Astrocyte of the spinal cord (primary cell): Measurements from ENCODE around the gene MAPKAP1.

Experiments used
- DNase-seq: peaks from one replicate; pipeline ENCODE4 v3.0.0; 2011; ENCODE audit warnings: low read depth, low spot score
- H3K4me3 ChIP-seq: 2 replicates; pipeline ENCODE4 v1.5.1; 2011; ENCODE audit warnings: low read depth, mild to moderate bottlenecking, low read length, moderate library complexity
- in situ Hi-C: cut with HindIII; loops from 2 replicates; pipeline ENCODE4 v1.10.0; 2017; ENCODE audit warnings: low sequenced_read_pairs
- TF ChIP-seq, protein P1 (sequence below): IDR thresholded peaks from 2 replicates; pipeline ENCODE4 v1.5.1; 2012; ENCODE audit warnings: low read depth, mild to moderate bottlenecking, low read length, inconsistent platforms

MAPKAP1 gene

DNA sequence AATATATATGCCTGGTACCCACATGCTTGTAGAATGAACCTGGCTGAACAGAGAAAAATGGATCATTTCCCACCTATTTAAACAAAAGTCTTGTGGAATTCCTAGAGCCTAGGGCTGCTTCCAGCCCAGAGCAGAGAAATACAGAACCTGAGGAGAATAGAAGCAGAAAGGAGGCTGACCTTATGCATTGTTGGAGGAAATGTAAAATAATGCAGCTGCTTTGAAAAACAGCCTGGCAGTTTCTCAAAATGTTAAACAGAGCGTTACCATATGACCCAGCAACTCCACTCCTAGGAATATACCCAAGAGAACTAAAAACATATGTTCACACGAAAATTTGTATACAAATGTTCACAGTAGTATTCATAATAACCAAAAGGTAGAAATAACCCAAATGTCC is 15.1 kb downstream of the MAPKAP1 start:
- DNase-seq = no peak
- H3K4me3 ChIP-seq = no peak overlapping the region
- in situ Hi-C loops = no loop called here
- TF ChIP-seq, protein P1, sequence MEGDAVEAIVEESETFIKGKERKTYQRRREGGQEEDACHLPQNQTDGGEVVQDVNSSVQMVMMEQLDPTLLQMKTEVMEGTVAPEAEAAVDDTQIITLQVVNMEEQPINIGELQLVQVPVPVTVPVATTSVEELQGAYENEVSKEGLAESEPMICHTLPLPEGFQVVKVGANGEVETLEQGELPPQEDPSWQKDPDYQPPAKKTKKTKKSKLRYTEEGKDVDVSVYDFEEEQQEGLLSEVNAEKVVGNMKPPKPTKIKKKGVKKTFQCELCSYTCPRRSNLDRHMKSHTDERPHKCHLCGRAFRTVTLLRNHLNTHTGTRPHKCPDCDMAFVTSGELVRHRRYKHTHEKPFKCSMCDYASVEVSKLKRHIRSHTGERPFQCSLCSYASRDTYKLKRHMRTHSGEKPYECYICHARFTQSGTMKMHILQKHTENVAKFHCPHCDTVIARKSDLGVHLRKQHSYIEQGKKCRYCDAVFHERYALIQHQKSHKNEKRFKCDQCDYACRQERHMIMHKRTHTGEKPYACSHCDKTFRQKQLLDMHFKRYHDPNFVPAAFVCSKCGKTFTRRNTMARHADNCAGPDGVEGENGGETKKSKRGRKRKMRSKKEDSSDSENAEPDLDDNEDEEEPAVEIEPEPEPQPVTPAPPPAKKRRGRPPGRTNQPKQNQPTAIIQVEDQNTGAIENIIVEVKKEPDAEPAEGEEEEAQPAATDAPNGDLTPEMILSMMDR = no peak

DNA sequence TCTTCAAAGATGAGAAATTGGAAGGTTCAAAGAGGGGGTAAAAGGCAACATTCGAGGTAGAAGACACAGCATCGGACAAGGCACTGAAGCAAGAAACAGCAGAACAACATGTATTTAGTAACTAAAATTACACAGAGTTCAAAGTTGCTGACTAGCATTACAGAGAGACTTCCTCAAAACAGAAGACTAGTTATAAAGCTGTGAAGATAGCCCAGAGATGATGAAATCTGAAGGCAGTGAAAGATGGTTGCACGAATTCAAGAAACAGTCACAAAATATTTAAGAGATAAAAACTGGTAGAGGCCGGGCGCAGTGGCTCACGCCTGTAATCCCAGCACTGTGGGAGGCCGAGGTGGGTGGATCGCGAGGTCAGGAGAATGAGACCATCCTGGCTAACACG is 16.3 kb downstream of the MAPKAP1 start:
- no peak for DNase-seq
- TF ChIP-seq, protein P1 = no peak
- H3K4me3 ChIP-seq = no peak overlapping the region
- in situ Hi-C loops = no loop called here

DNA sequence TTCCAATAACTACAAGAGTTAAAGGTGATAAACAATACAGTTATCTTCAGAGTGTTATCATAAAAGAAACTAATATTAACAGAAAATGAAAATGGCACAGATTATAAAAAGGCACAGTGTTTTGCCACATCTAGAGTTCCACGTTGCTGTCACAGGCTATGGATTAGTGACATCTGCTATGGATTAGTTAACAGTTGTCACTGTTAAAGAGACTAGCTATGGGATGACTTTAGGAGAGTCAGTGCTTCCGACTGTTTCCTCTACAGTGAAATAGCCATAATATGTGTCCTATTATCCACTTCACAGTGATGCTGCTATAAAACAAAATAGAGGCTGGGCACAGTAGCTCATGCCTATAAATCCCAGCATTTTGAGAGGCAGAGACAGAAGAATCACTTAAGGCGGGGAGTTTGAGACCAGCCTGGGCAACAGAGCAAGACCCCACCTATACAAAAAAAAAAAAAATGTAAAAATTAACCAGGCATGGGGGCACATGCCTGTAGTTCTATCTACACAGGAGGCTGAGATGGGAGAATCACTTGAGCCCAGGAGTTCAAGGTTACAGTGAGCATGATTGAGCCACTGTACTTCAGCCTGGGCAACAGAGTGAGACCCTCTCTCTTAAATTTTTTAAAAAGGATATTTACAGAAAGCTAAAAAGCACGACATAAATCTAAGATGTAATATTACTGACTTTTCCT is 19.7 kb downstream of the MAPKAP1 start:
- in situ Hi-C loops = no loop called here
- H3K4me3 ChIP-seq = no peak overlapping the region
- DNase-seq = no peak
- TF ChIP-seq, protein P1 = no peak

DNA sequence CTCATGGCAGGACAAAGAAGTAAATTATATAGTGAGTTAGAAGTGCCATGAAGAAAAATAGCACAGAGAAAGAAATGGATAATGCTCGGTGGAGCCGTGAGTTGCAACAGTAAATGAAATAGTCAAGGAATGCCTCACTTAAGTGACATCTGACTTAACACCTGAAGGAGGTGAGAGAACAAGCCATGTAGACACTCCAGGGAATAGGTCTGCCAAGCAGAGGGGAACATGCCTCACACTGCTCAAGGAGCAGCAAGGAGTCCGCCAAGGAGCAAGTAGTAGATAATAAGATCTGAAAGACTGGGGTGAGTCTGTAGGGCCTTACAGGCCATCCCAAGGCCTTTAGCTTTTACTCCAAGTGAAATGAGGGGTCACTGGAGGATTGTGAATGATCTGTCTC is 21.8 kb downstream of the MAPKAP1 start:
- TF ChIP-seq, protein P1 = no peak
- in situ Hi-C loops = no loop called here
- no peak for DNase-seq
- no peak overlapping the region for H3K4me3 ChIP-seq

DNA sequence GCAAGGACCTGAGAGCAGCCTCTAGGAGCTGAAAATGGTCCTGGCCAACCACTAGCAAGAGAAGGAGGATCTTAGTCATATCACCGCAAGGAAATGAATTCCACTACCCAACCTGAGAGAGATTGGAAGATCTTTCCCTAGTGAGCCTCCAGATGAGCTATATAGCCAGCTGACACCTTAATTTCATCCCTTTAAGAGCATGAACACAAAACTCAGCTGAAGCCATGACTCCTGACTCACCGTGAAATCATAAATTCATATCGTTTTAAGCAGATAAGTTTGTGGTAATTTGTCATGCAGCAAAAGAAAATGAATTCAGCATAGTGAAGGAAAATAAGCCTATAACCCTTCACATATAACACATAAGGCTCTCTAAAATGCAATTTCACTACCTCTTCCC is 23.5 kb downstream of the MAPKAP1 start:
- no peak overlapping the region for H3K4me3 ChIP-seq
- DNase-seq = peak; percentile 28
- TF ChIP-seq, protein P1 = no peak
- in situ Hi-C loops = no loop called here

DNA sequence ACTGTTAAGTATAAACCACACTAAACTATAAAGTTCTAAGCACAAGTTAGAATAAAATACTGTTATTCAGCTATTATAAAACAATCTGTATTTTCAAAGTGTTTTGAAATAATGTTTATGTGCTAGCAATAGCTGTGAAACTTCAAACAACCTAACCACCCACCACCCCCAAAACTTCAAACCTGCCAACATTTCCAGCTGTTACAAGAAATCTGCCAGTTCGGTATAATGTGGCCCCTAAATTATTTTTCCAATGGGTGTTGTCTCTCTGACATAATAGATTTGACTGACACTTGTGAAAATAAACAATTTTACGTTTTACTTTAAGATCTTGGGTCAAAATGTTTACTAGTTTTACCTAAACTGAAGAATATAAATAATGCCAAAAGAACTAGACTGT is 24.7 kb downstream of the MAPKAP1 start:
- no peak overlapping the region for H3K4me3 ChIP-seq
- TF ChIP-seq, protein P1 = no peak
- no peak for DNase-seq
- in situ Hi-C loops = no loop called here
